Adipocyte (in vitro differentiated cells): Measurements from ENCODE around the gene LRRC59.

ENCODE experiments used
- DNase-seq: peaks from one replicate; pipeline ENCODE4 v3.0.0-alpha.2; 2015; ENCODE audit warnings: low read depth
- H3K27me3 ChIP-seq: replicated peaks from 2 replicates; pipeline ENCODE4 v1.7.0; 2013; ENCODE audit warnings: mild to moderate bottlenecking, low read length, moderate library complexity; ENCODE audit not compliant: control insufficient read depth, insufficient read depth
- H3K36me3 ChIP-seq: 2 replicates; pipeline ENCODE4 v1.7.0; 2013; ENCODE audit warnings: low read length, mild to moderate bottlenecking, moderate library complexity; ENCODE audit not compliant: control insufficient read depth, insufficient read depth, severe bottlenecking
- H3K4me1 ChIP-seq: 2 replicates; pipeline ENCODE4 v1.7.0; 2013; ENCODE audit warnings: mild to moderate bottlenecking, low read length, moderate library complexity; ENCODE audit not compliant: control insufficient read depth, insufficient read depth
- H3K4me3 ChIP-seq: 2 replicates; pipeline ENCODE4 v1.7.0; 2013; ENCODE audit warnings: mild to moderate bottlenecking, low read length, moderate library complexity
- H3K9ac ChIP-seq: 2 replicates; pipeline ENCODE4 v1.7.0; 2013; ENCODE audit warnings: mild to moderate bottlenecking, low read length, moderate library complexity
- H3K9me3 ChIP-seq: 2 replicates; pipeline ENCODE4 v1.7.0; 2013; ENCODE audit warnings: mild to moderate bottlenecking, low read length, moderate library complexity; ENCODE audit not compliant: control insufficient read depth

The LRRC59 gene

GRCh38 chr17:50350733-50351132 is 46.6 kb downstream of the LRRC59 start:
- Histone ChIP-seq H3K9ac (no peak overlapping the region), H3K36me3 (peaks cover 16% of the 10 kb centered on the region), H3K9me3 (no peaks in the 10 kb centered on the region), H3K27me3 (no peaks in the 10 kb centered on the region), H3K4me1 (peaks cover 17% of the 10 kb centered on the region), H3K4me3 (no peak overlapping the region)
- DNase-seq = no peak

- peaks cover 17% of the 10 kb centered on the region for H3K4me1 ChIP-seq
- no peak for DNase-seq
- no peak overlapping the region for H3K4me3 ChIP-seq
- no peak overlapping the region for H3K9ac ChIP-seq
- peaks cover 1% of the 10 kb centered on the region for H3K36me3 ChIP-seq
- no peaks in the 10 kb centered on the region for H3K27me3 ChIP-seq
- H3K9me3 ChIP-seq = no peaks in the 10 kb centered on the region
These were observed 48.1 kb downstream of the LRRC59 start for GRCh38 chr17:50349243-50349600.

GRCh38 chr17:50348522-50349242 is 48.6 kb downstream of the LRRC59 start:
- no peaks in the 10 kb centered on the region for H3K36me3 ChIP-seq
- H3K9ac ChIP-seq = peak overlapping the region; percentile 5
- peak overlapping the region; percentile 21 for H3K4me3 ChIP-seq
- peaks cover 17% of the 10 kb centered on the region for H3K4me1 ChIP-seq
- no peaks in the 10 kb centered on the region for H3K27me3 ChIP-seq
- H3K9me3 ChIP-seq = no peaks in the 10 kb centered on the region
- no peak for DNase-seq

- Histone ChIP-seq H3K36me3 (no peaks in the 10 kb centered on the region), H3K9ac (peak overlapping the region; percentile 5), H3K27me3 (no peaks in the 10 kb centered on the region), H3K4me3 (peak overlapping the region; percentile 21), H3K9me3 (no peaks in the 10 kb centered on the region), H3K4me1 (peaks cover 17% of the 10 kb centered on the region)
- no peak for DNase-seq
These were observed 49.4 kb downstream of the LRRC59 start for GRCh38 chr17:50347894-50348291.

GRCh38 chr17:50347117-50347893 is 50.0 kb downstream of the LRRC59 start:
- H3K4me1 ChIP-seq = peaks cover 17% of the 10 kb centered on the region
- H3K9ac ChIP-seq = peak overlapping the region; percentile 92
- no peaks in the 10 kb centered on the region for H3K9me3 ChIP-seq
- H3K36me3 ChIP-seq = no peaks in the 10 kb centered on the region
- no peaks in the 10 kb centered on the region for H3K27me3 ChIP-seq
- peak overlapping the region; percentile 95 for H3K4me3 ChIP-seq
- no peak for DNase-seq

- H3K9ac ChIP-seq = peak overlapping the region; percentile 92
- peaks cover 17% of the 10 kb centered on the region for H3K4me1 ChIP-seq
- H3K9me3 ChIP-seq = no peaks in the 10 kb centered on the region
- peak; percentile 63 for DNase-seq
- peak overlapping the region; percentile 95 for H3K4me3 ChIP-seq
- no peaks in the 10 kb centered on the region for H3K36me3 ChIP-seq
- H3K27me3 ChIP-seq = no peaks in the 10 kb centered on the region
These were observed 50.8 kb downstream of the LRRC59 start for GRCh38 chr17:50346313-50347116.

- no peaks in the 10 kb centered on the region for H3K36me3 ChIP-seq
- no peaks in the 10 kb centered on the region for H3K27me3 ChIP-seq
- H3K9ac ChIP-seq = peak within 1 kb of the TSS; percentile 92
- peaks cover 17% of the 10 kb centered on the region for H3K4me1 ChIP-seq
- DNase-seq = peak; percentile 94
- H3K4me3 ChIP-seq = peak within 1 kb of the TSS; percentile 95
- no peaks in the 10 kb centered on the region for H3K9me3 ChIP-seq
These were observed 51.7 kb downstream of the LRRC59 start, which contains the start of gene XYLT2 for GRCh38 chr17:50345432-50346312. XYLT2 (plus strand) TSS chr17:50346126; CDS start chr17:50346141, 15 bp downstream.

- DNase-seq = no peak
- H3K4me1 ChIP-seq = peaks cover 17% of the 10 kb centered on the region
- no peak overlapping the region for H3K9ac ChIP-seq
- H3K27me3 ChIP-seq = no peaks in the 10 kb centered on the region
- no peaks in the 10 kb centered on the region for H3K9me3 ChIP-seq
- no peaks in the 10 kb centered on the region for H3K36me3 ChIP-seq
- H3K4me3 ChIP-seq = no peak overlapping the region
These were observed 52.5 kb downstream of the LRRC59 start for GRCh38 chr17:50344731-50345365.

GRCh38 chr17:50339381-50339780 is 57.9 kb downstream of the LRRC59 start:
- Histone ChIP-seq H3K9ac (no peak overlapping the region), H3K4me3 (no peak overlapping the region), H3K36me3 (no peaks in the 10 kb centered on the region), H3K4me1 (peaks cover 3% of the 10 kb centered on the region), H3K9me3 (peaks cover 7% of the 10 kb centered on the region), H3K27me3 (no peaks in the 10 kb centered on the region)
- no peak for DNase-seq

- no peaks in the 10 kb centered on the region for H3K27me3 ChIP-seq
- peaks cover 7% of the 10 kb centered on the region for H3K9me3 ChIP-seq
- H3K9ac ChIP-seq = no peak overlapping the region
- no peak for DNase-seq
- H3K4me1 ChIP-seq = peaks cover 3% of the 10 kb centered on the region
- no peaks in the 10 kb centered on the region for H3K36me3 ChIP-seq
- no peak overlapping the region for H3K4me3 ChIP-seq
These were observed 58.7 kb downstream of the LRRC59 start for GRCh38 chr17:50338645-50339044.
